ENCODE measurements around the gene MYMK.

MYMK gene

GRCh38 chr9:133533857-133534256, 9.1 kb upstream of the MYMK start:
- DNase-seq, result no peak

- DNase-seq, result peak; percentile 66
Measured at GRCh38 chr9:133532937-133533668, 8.3 kb upstream of the MYMK start.

DNA sequence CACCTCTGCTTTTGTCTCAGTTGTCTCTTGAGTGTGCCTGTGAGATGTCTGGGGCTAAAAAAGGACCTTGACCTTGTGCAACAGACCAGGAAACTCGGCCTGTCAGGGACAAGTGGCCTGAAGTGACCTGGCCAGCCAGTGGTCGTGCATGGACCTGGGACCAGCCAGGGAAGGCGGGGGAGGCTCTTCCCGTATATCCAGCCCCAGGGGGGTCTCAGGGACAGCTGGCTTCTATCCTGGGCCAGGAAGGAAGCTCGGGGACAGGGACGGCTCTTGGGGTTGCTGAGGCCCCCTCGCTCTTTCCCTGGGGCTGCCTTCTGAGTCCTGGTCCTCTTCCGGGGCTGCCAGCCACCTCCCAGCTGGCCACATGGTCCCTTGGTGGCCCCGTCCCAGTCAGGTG, 6.5 kb upstream of the MYMK start:
- DNase-seq, result no peak

GRCh38 chr9:133529874-133530273, 5.1 kb upstream of the MYMK start:
- no peak for DNase-seq

DNA sequence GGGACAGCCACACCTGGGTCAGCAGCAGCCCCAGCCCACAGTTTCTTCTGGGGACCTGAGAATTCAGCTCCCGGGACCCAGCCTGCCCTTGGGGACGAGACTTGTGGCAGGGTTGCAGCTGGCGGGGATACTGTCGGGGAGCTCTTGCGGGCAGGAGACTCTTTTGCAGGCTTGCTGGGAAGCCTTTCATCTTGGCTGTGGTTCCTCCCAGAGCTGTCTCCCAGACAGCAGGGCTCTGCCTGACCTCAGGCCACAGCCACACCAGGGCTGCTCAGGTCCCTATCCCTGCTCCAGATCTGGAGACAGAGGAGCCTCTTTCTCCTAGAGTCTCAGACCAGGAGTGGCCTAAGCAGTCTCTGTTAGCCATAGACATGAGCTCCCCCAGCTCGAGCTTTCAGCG, 4.7 kb upstream of the MYMK start:
- no peak for DNase-seq

GRCh38 chr9:133528876-133529241, 4.1 kb upstream of the MYMK start:
- DNase-seq, result peak; percentile 39

- no peak for DNase-seq
Measured at GRCh38 chr9:133528001-133528875, 3.5 kb upstream of the MYMK start.

GRCh38 chr9:133527444-133527920, 2.7 kb upstream of the MYMK start:
- no peak for DNase-seq

GRCh38 chr9:133526721-133527321, 2.1 kb upstream of the MYMK start:
- no peak for DNase-seq

DNA sequence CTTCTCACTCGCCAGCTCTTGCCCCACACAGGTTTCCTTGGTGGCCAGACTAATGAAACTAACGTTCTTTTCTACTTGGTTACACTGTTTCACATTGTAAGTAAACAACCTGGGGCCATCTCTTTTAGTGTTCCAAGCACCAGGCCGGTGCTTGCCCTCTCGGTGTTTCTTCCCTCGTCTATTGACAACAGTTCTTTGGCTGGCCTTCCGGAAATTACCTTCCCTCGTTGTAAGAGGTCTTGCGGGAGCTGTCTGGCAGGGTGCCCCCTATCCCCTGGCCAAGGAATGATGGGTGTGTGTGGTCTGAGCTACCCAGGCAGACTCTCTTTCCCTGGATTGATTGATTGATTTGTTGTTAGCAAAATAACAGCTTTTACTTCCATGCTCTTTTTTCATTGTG, 918 bp upstream of the MYMK start:
- DNase-seq, result no peak

- DNase-seq, result no peak
Measured at GRCh38 chr9:133524146-133524545, 613 bp downstream of the MYMK start.

DNA sequence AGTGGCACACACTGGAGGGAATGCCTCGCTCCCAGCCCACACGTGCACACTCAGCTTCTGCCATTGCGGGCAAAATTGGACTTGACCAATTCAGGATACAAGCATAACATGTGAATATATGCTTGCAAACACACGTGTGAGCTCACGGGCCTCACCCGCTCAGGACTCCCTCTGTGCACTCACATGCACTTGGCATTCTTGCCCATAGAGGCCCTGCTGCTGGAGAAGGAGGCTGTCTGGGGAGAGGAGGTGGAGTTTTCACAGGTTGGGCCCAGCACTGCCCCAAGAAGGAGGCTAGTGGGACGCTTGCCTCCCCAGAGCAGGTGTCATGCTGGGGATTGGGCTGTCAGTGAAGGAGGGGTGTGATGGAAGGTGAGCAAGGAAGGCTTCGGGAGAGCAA, 1.7 kb downstream of the MYMK start:
- no peak for DNase-seq

DNA sequence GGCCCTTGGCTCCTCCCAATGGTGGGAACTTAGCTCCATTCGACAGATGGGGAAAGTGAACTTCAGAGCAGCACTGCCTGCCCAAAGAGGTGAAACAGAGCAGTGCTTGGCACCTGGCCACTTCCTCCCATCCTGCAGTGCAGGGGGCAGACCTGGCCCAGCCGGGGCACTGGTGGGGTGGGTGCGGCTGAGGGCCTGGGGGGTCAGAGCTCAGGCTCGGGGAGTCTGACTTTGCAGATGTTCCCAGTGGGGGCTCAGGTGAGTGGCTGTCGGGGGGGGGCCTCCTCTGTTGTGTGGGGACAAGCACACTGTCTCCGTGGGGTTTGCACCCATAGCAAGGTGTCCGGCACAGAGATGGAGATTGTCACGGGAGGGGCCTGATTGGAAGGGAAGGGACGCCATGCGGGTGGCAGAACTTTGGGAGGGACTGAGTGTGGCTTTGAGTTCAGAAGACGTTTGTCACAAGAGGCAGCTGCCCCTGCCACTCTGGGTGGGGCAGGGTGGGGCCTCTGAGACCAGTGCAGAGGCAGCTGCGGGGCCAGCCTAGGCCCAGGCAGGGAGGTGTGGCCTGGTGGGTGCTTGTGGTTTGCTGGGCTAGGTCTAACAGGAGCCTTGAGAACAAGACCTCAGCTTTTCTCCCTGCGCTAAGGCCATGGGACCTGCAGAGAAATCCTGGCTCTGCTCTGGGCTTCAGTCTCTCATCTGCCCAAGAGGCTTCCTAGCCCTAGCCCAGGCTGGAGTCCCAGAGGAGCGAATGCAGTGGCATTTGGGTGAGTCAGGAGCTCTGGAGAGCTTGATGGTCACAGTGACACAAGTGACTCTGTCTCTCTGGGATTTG, 2.5 kb downstream of the MYMK start:
- DNase-seq, result no peak

- no peak for DNase-seq
Measured at GRCh38 chr9:133521122-133522072, 3.4 kb downstream of the MYMK start.

- DNase-seq, result no peak
Measured at GRCh38 chr9:133520121-133520835, 4.5 kb downstream of the MYMK start.

DNA sequence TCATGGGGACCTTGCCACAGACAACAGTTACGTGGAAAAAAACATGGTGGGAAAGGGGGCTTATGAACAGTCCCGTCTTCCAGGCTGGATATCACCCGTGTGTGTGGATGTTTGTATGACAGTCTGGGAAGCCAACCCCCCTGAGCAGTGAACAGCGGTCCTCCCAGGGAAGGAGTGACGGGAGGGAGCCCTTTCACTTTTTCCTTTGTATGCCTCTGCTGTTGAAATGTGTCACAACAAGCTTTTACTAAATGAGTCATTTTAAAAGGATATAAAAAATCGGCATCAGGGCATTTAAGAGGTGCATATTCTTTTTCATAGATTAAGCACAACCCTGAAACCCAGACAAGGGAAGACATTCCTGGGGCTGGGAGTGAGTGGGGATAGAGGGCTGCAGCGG, 5.1 kb downstream of the MYMK start:
- DNase-seq, result no peak

- DNase-seq, result no peak
Measured at GRCh38 chr9:133518706-133519449, 5.9 kb downstream of the MYMK start.

GRCh38 chr9:133518200-133518599, 6.6 kb downstream of the MYMK start:
- DNase-seq, result peak; percentile 84

DNA sequence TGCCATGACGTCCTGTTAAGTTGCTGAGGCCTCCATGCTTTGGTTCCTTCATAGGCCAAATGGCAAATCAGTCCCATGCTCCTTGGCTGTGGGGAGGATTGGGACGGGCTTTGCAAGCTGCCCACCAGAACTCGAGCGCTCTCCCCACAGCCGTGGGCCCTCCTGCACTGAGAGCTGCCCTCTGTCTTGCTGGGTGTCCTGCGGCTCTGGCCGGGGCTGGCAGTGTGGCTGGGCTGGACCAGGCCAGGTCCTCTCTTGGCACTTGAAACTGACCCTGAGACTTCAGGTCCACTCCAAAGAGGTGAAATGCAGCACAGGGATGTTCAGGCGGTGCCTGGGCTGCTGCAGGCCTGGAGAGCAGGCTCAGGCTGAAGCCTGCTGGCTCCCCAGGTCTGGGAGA, 7.0 kb downstream of the MYMK start:
- DNase-seq, result no peak

GRCh38 chr9:133516961-133517350, 7.8 kb downstream of the MYMK start:
- no peak for DNase-seq

Data from NCI-H2029 treated with DMSO at 0.1 percent for 48 hours (cell line).